ENCODE data around the gene RREB1.
"Not testable (repeated sequence)": the region's sequence is repeated elsewhere in the genome, so short reads cannot be mapped to it uniquely, and the experiment has no call there.

Gene RREB1

GRCh38 chr6:7264041-7264440 is 156.3 kb downstream of the RREB1 start:
- TF ChIP-seq, protein P1, sequence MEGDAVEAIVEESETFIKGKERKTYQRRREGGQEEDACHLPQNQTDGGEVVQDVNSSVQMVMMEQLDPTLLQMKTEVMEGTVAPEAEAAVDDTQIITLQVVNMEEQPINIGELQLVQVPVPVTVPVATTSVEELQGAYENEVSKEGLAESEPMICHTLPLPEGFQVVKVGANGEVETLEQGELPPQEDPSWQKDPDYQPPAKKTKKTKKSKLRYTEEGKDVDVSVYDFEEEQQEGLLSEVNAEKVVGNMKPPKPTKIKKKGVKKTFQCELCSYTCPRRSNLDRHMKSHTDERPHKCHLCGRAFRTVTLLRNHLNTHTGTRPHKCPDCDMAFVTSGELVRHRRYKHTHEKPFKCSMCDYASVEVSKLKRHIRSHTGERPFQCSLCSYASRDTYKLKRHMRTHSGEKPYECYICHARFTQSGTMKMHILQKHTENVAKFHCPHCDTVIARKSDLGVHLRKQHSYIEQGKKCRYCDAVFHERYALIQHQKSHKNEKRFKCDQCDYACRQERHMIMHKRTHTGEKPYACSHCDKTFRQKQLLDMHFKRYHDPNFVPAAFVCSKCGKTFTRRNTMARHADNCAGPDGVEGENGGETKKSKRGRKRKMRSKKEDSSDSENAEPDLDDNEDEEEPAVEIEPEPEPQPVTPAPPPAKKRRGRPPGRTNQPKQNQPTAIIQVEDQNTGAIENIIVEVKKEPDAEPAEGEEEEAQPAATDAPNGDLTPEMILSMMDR (IDR thresholded peaks at IDR 0.05; ENCODE audit: low read depth, low read length, poor library complexity, severe bottlenecking): no peak
- TF ChIP-seq EZH2phosphoT487 (IDR thresholded peaks at IDR 0.05; ENCODE audit: borderline replicate concordance, low read length): no peak
- Histone ChIP-seq H3K9me3 (ENCODE audit: control insufficient read depth, insufficient read depth, low read length) (no peaks in the 10 kb centered on the region), H3K27ac (ENCODE audit: low read depth, low read length) (no peak overlapping the region), H3K4me3 (ENCODE audit: low read length) (no peak overlapping the region), H3K27me3 (ENCODE audit: control insufficient read depth, low read length) (peaks cover 21% of the 10 kb centered on the region), H3K4me1 (ENCODE audit: control insufficient read depth, low read length) (peaks cover 3% of the 10 kb centered on the region; the same call in 1 of the 2 replicates), H3K4me2 (ENCODE audit: low read length) (no peak overlapping the region), H4K20me1 (ENCODE audit: control insufficient read depth, insufficient read depth, low read depth, low read length) (no peaks in the 10 kb centered on the region), H3F3A (ENCODE audit: control insufficient read depth, insufficient read depth) (no peaks in the 10 kb centered on the region), H3K9me2 (replicated peaks; ENCODE audit: control insufficient read depth, low read length) (no peaks in the 10 kb centered on the region), H3K36me3 (ENCODE audit: control insufficient read depth, low read length) (no peaks in the 10 kb centered on the region), H3K79me2 (ENCODE audit: control insufficient read depth, low read length) (no peaks in the 10 kb centered on the region)

- no peaks in the 10 kb centered on the region for H3K79me2 ChIP-seq (ENCODE audit: control insufficient read depth, low read length)
- H3K9me3 ChIP-seq (ENCODE audit: control insufficient read depth, insufficient read depth, low read length): no peaks in the 10 kb centered on the region
- H3K27me3 ChIP-seq (ENCODE audit: control insufficient read depth, low read length): peaks cover 19% of the 10 kb centered on the region
- H4K20me1 ChIP-seq (ENCODE audit: control insufficient read depth, insufficient read depth, low read depth, low read length): no peaks in the 10 kb centered on the region
- TF ChIP-seq, protein P1 (IDR thresholded peaks at IDR 0.05; ENCODE audit: low read depth, low read length, poor library complexity, severe bottlenecking): no peak
- no peak for TF ChIP-seq EZH2phosphoT487 (IDR thresholded peaks at IDR 0.05; ENCODE audit: borderline replicate concordance, low read length)
- no peak overlapping the region for H3K4me3 ChIP-seq (ENCODE audit: low read length)
- no peak overlapping the region for H3K4me2 ChIP-seq (ENCODE audit: low read length)
- no peaks in the 10 kb centered on the region for H3K9me2 ChIP-seq (replicated peaks; ENCODE audit: control insufficient read depth, low read length)
- H3F3A ChIP-seq (ENCODE audit: control insufficient read depth, insufficient read depth): no peaks in the 10 kb centered on the region
- no peak overlapping the region for H3K27ac ChIP-seq (ENCODE audit: low read depth, low read length)
- no peaks in the 10 kb centered on the region for H3K36me3 ChIP-seq (ENCODE audit: control insufficient read depth, low read length)
- H3K4me1 ChIP-seq (ENCODE audit: control insufficient read depth, low read length): peaks cover 3% of the 10 kb centered on the region; the same call in 1 of the 2 replicates
Observed at GRCh38 chr6:7264686-7265384, 157.1 kb downstream of the RREB1 start.

- H3F3A ChIP-seq (ENCODE audit: control insufficient read depth, insufficient read depth); H3K9me3 ChIP-seq (ENCODE audit: control insufficient read depth, insufficient read depth, low read length); H3K4me2 ChIP-seq (ENCODE audit: low read length); H3K27ac ChIP-seq (ENCODE audit: low read depth, low read length); H3K36me3 ChIP-seq (ENCODE audit: control insufficient read depth, low read length); H3K79me2 ChIP-seq (ENCODE audit: control insufficient read depth, low read length); H3K9me2 ChIP-seq (replicated peaks; ENCODE audit: control insufficient read depth, low read length); H3K4me1 ChIP-seq (ENCODE audit: control insufficient read depth, low read length); H3K4me3 ChIP-seq (ENCODE audit: low read length); H4K20me1 ChIP-seq (ENCODE audit: control insufficient read depth, insufficient read depth, low read depth, low read length): not testable (repeated sequence)
- peaks cover 15% of the 10 kb centered on the region for H3K27me3 ChIP-seq (ENCODE audit: control insufficient read depth, low read length)
Observed at GRCh38 chr6:7265385-7265726, 157.6 kb downstream of the RREB1 start.

GRCh38 chr6:7267071-7267465 is 159.3 kb downstream of the RREB1 start:
- no peak overlapping the region for H3K27ac ChIP-seq (ENCODE audit: low read depth, low read length)
- no peak overlapping the region for H3K4me2 ChIP-seq (ENCODE audit: low read length)
- H3K36me3 ChIP-seq (ENCODE audit: control insufficient read depth, low read length): no peaks in the 10 kb centered on the region
- no peaks in the 10 kb centered on the region for H3K9me3 ChIP-seq (ENCODE audit: control insufficient read depth, insufficient read depth, low read length)
- no peaks in the 10 kb centered on the region for H3K27me3 ChIP-seq (ENCODE audit: control insufficient read depth, low read length)
- no peaks in the 10 kb centered on the region for H3F3A ChIP-seq (ENCODE audit: control insufficient read depth, insufficient read depth)
- no peaks in the 10 kb centered on the region for H3K79me2 ChIP-seq (ENCODE audit: control insufficient read depth, low read length)
- TF ChIP-seq, protein P1 (IDR thresholded peaks at IDR 0.05; ENCODE audit: low read depth, low read length, poor library complexity, severe bottlenecking): no peak
- TF ChIP-seq EZH2phosphoT487 (IDR thresholded peaks at IDR 0.05; ENCODE audit: borderline replicate concordance, low read length): no peak
- no peak overlapping the region for H3K4me3 ChIP-seq (ENCODE audit: low read length)
- no peaks in the 10 kb centered on the region for H3K4me1 ChIP-seq (ENCODE audit: control insufficient read depth, low read length)
- no peaks in the 10 kb centered on the region for H3K9me2 ChIP-seq (replicated peaks; ENCODE audit: control insufficient read depth, low read length)
- H4K20me1 ChIP-seq (ENCODE audit: control insufficient read depth, insufficient read depth, low read depth, low read length): no peaks in the 10 kb centered on the region
